Smooth muscle cell (in vitro differentiated cells): ENCODE measurements around the gene SLC6A20. TPM values are rescaled to one million over a fixed set of nuclear protein-coding genes. Genes with fewer than 3 reads are reported as not detected.

ENCODE experiments used
- DNase-seq: peaks from one replicate; lab custom pipeline; 2025; ENCODE audit not compliant: unreplicated experiment; lab: John Stamatoyannopoulos, UW
- H2AFZ ChIP-seq: fragments of 200-600 bp; sonication (generic); 2 replicates; pipeline ENCODE4 v1.6.0; 2016; ENCODE audit warnings: antibody characterized with exemption, low read depth, mild to moderate bottlenecking
- H3F3A ChIP-seq: fragments of 200-600 bp; sonication (generic); 2 replicates; pipeline ENCODE4 v1.6.0; 2017; ENCODE audit warnings: antibody characterized with exemption, low read depth
- H3K27ac ChIP-seq: fragments of 200-600 bp; sonication (generic); 2 replicates; pipeline ENCODE4 v1.5.1; 2016; ENCODE audit warnings: low read depth, mild to moderate bottlenecking
- H3K27me3 ChIP-seq: fragments of 200-600 bp; sonication (generic); 2 replicates; pipeline ENCODE4 v1.6.1; 2016; ENCODE audit warnings: low read depth, mild to moderate bottlenecking
- H3K36me3 ChIP-seq: fragments of 200-600 bp; sonication (generic); 2 replicates; pipeline ENCODE4 v1.5.1; 2016; ENCODE audit warnings: low read depth
- H3K4me1 ChIP-seq: fragments of 200-600 bp; sonication (generic); 2 replicates; pipeline ENCODE4 v1.5.1; 2016; ENCODE audit warnings: low read depth
- H3K4me2 ChIP-seq: fragments of 200-600 bp; sonication (generic); 2 replicates; pipeline ENCODE4 v1.6.0; 2016; ENCODE audit warnings: mild to moderate bottlenecking
- H3K4me3 ChIP-seq: fragments of 200-600 bp; sonication (generic); 2 replicates; pipeline ENCODE4 v1.5.1; 2016; ENCODE audit warnings: mild to moderate bottlenecking
- H3K79me2 ChIP-seq: fragments of 200-600 bp; sonication (generic); 2 replicates; pipeline ENCODE4 v1.6.0; 2016; ENCODE audit warnings: low read depth, mild to moderate bottlenecking
- H3K9ac ChIP-seq: fragments of 200-600 bp; sonication (generic); 2 replicates; pipeline ENCODE4 v1.6.0; 2016; ENCODE audit warnings: low read depth
- H3K9me3 ChIP-seq: fragments of 200-600 bp; sonication (generic); replicated peaks from 2 replicates; pipeline ENCODE4 v1.5.1; 2016; ENCODE audit warnings: low read depth
- H4K20me1 ChIP-seq: fragments of 200-600 bp; sonication (generic); 2 replicates; pipeline ENCODE4 v1.6.0; 2016; ENCODE audit warnings: low read depth
- WGBS: methylation state at CpG from one replicate; pipeline ENCODE4 v1.1.7; 2016; ENCODE audit warnings: low lambda C conversion rate; 5-methylcytosine and 5-hydroxymethylcytosine counted together
- polyA plus RNA-seq: library from polyadenylated mRNA; unstranded; fragments of >200 nt; fragmentation: Nextera tagmentation; extraction: Ambion mirVana; gene quantifications from 2 replicates; pipeline ENCODE4 v1.2.1, GENCODE V29; 2016
- total RNA-seq: library from RNA; depleted of rRNA; stranded (reverse); fragments of >200 nt; gene quantifications from 2 replicates; pipeline ENCODE4 v1.2.3, GENCODE V29; 2014
- TF ChIP-seq, protein P1 (sequence below): fragments of 200-600 bp; sonication (generic); IDR thresholded peaks from 2 replicates; pipeline ENCODE4 v1.5.1; 2017; ENCODE audit warnings: borderline replicate concordance, mild to moderate bottlenecking, antibody characterized with exemption; ENCODE audit not compliant: insufficient read depth, poor library complexity, severe bottlenecking

The SLC6A20 gene
- total and polyA plus RNA-seq, 2 experiments from 2014 or later, result 0.10 to 0.49 TPM

GRCh38 chr3:45782381-45782780, 14.0 kb downstream of the SLC6A20 start:
- Histone ChIP-seq H3K36me3 (no peaks in the 10 kb centered on the region), H3K9ac (no peak overlapping the region), H3K4me1 (no peaks in the 10 kb centered on the region), H2AFZ (no peak overlapping the region), H3F3A (no peaks in the 10 kb centered on the region), H3K4me3 (no peak overlapping the region), H3K9me3 (no peaks in the 10 kb centered on the region), H3K27ac (no peak overlapping the region), H3K4me2 (no peak overlapping the region), H3K79me2 (no peaks in the 10 kb centered on the region), H4K20me1 (no peaks in the 10 kb centered on the region), H3K27me3 (peaks cover 17% of the 10 kb centered on the region)
- DNase-seq, result no peak
- TF ChIP-seq, protein P1, sequence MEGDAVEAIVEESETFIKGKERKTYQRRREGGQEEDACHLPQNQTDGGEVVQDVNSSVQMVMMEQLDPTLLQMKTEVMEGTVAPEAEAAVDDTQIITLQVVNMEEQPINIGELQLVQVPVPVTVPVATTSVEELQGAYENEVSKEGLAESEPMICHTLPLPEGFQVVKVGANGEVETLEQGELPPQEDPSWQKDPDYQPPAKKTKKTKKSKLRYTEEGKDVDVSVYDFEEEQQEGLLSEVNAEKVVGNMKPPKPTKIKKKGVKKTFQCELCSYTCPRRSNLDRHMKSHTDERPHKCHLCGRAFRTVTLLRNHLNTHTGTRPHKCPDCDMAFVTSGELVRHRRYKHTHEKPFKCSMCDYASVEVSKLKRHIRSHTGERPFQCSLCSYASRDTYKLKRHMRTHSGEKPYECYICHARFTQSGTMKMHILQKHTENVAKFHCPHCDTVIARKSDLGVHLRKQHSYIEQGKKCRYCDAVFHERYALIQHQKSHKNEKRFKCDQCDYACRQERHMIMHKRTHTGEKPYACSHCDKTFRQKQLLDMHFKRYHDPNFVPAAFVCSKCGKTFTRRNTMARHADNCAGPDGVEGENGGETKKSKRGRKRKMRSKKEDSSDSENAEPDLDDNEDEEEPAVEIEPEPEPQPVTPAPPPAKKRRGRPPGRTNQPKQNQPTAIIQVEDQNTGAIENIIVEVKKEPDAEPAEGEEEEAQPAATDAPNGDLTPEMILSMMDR, result no peak
- 84% methylated on average over 3 of the region's 3 CpGs for WGBS

DNA sequence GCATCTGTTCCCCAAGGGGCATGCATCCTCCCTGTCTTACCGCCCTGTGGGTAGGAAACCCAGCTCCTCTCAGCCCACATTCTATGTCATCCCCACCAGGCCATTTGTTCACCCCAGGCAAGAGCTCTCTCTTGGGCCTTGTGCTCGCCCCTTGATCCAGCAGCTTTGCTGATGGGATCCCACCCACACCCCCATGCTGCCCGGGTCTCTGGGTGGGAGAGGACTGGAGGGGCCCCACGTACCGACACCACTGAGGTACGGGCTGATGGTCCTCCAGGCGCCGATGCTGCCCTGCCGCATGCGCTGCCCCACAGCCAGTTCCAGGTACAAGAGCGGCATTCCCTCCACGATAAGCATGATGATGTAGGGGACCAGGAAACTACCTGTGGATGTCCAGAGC, 14.5 kb downstream of the SLC6A20 start:
- Histone ChIP-seq H4K20me1 (no peaks in the 10 kb centered on the region), H3K4me2 (no peak overlapping the region), H3F3A (no peaks in the 10 kb centered on the region), H2AFZ (no peak overlapping the region), H3K36me3 (no peaks in the 10 kb centered on the region), H3K9ac (no peak overlapping the region), H3K27ac (no peak overlapping the region), H3K79me2 (no peaks in the 10 kb centered on the region), H3K4me1 (no peaks in the 10 kb centered on the region), H3K4me3 (no peak overlapping the region), H3K9me3 (no peaks in the 10 kb centered on the region), H3K27me3 (peaks cover 12% of the 10 kb centered on the region)
- TF ChIP-seq, protein P1, result no peak
- no peak for DNase-seq
- 92% methylated on average over 12 of the region's 12 CpGs for WGBS

- Histone ChIP-seq H3K36me3 (no peaks in the 10 kb centered on the region), H3K27me3 (peaks cover 11% of the 10 kb centered on the region), H3K4me3 (no peak overlapping the region), H3K4me2 (no peak overlapping the region), H3K9ac (no peak overlapping the region), H3K9me3 (no peaks in the 10 kb centered on the region), H4K20me1 (no peaks in the 10 kb centered on the region), H3K27ac (no peak overlapping the region), H3K79me2 (no peaks in the 10 kb centered on the region), H2AFZ (no peak overlapping the region), H3F3A (no peaks in the 10 kb centered on the region), H3K4me1 (no peaks in the 10 kb centered on the region)
- no peak for DNase-seq
- TF ChIP-seq, protein P1, result no peak
- 89% methylated on average over 5 of the region's 5 CpGs for WGBS
These were observed 15.1 kb downstream of the SLC6A20 start for GRCh38 chr3:45781271-45781670.
